Endothelial cell of umbilical vein (primary cell): ENCODE measurements around the gene SELENOM. TPM values are rescaled to one million over a fixed set of nuclear protein-coding genes. Genes with fewer than 3 reads are reported as not detected.

Experiments
- BruUV-seq: library from RNA; stranded (reverse); fragments of 400-500 nt; replicated peaks from 2 replicates; lab custom pipeline; 2021; lab: Mats Ljungman, UMichigan
- CTCF ChIA-PET: fragments of 300-600, 350-600 bp; sonication (Branson Sonifier 250); formaldehyde crosslinking; loops from one replicate; lab custom pipeline; 2021; ENCODE audit warnings: antibody characterized with exemption, inconsistent platforms; lab: Charles Lee
- POLR2A ChIA-PET: fragments of 300-600, 350-600 bp; sonication (Branson Sonifier 250); formaldehyde crosslinking; loops from one replicate; lab custom pipeline; 2021; ENCODE audit warnings: antibody characterized with exemption, inconsistent platforms; lab: Charles Lee
- DNase-seq: peaks from one replicate; pipeline ENCODE4 v3.0.0-alpha.2; 2011; ENCODE audit warnings: low read depth, low spot score
- FAIRE-seq: peaks from 2 replicates; lab custom pipeline; 2011; peaks lifted over from hg19 to GRCh38; lab: Jason Lieb, UNC
- H2AFZ ChIP-seq: 2 replicates; pipeline ENCODE4 v1.6.0; 2012; ENCODE audit warnings: low read depth, low read length, control low read depth, inconsistent platforms
- H3K27ac ChIP-seq: 2 replicates; pipeline ENCODE4 v1.5.1; 2011; ENCODE audit warnings: low read depth, mild to moderate bottlenecking, control low read depth, low read length, moderate library complexity; ENCODE audit not compliant: insufficient read depth
- H3K27me3 ChIP-seq, 2 experiments: 2 replicates each; pipeline versions ENCODE4 v1.6.0 to v1.6.1; 2011; ENCODE audit warnings: low read length in 2 of 2, mixed read lengths in 1 of 2; ENCODE audit not compliant: control insufficient read depth in 2 of 2, insufficient read depth in 2 of 2
- H3K36me3 ChIP-seq, 2 experiments: 2 replicates in 1 of 2; 3 replicates in 1 of 2; pipeline ENCODE4 v1.5.1; 2011; ENCODE audit warnings: low read length in 2 of 2, mild to moderate bottlenecking in 1 of 2, moderate library complexity in 1 of 2; ENCODE audit not compliant: control insufficient read depth in 2 of 2, insufficient read depth in 2 of 2; ENCODE audit errors: extremely low read depth in 1 of 2
- H3K4me1 ChIP-seq: 3 replicates; pipeline ENCODE4 v1.5.1; 2011; ENCODE audit warnings: mild to moderate bottlenecking, low read length; ENCODE audit not compliant: control insufficient read depth, insufficient read depth; ENCODE audit errors: extremely low read depth
- H3K4me2 ChIP-seq: 2 replicates; pipeline ENCODE4 v1.6.1; 2011; ENCODE audit warnings: low read length, control low read depth, mixed read lengths; ENCODE audit not compliant: insufficient read depth
- H3K4me3 ChIP-seq, 3 experiments: fragments of 200-600 bp in 1 of 3; sonication (generic), shearing (Covaris generic) in 1 of 3; replicated peaks in 1 of 3; 2 replicates each; pipeline ENCODE4 v1.5.1; 2011 to 2016; ENCODE audit warnings: control low read depth in 3 of 3, low read length in 3 of 3, mild to moderate bottlenecking in 2 of 3, inconsistent platforms in 1 of 3, low read depth in 1 of 3, moderate library complexity in 1 of 3; ENCODE audit not compliant: insufficient read depth in 1 of 3
- H3K79me2 ChIP-seq: 2 replicates; pipeline ENCODE4 v1.6.0; 2012; ENCODE audit warnings: low read length, inconsistent platforms; ENCODE audit not compliant: control insufficient read depth, insufficient read depth
- H3K9ac ChIP-seq: replicated peaks from 2 replicates; pipeline ENCODE3; 2011; ENCODE audit warnings: low read length, control low read depth; ENCODE audit not compliant: insufficient read depth; ENCODE audit errors: extremely low read depth
- H3K9me1 ChIP-seq: replicated peaks from 3 replicates; pipeline ENCODE4 v1.6.0; 2011; ENCODE audit warnings: mild to moderate bottlenecking, low read length; ENCODE audit not compliant: control insufficient read depth, insufficient read depth; ENCODE audit errors: extremely low read depth
- H3K9me3 ChIP-seq: replicated peaks from 2 replicates; pipeline ENCODE4 v1.5.1; 2012; ENCODE audit warnings: low read length, inconsistent platforms; ENCODE audit not compliant: control insufficient read depth, insufficient read depth
- H4K20me1 ChIP-seq: replicated peaks from 2 replicates; pipeline ENCODE3; 2011; ENCODE audit warnings: mild to moderate bottlenecking, low read length; ENCODE audit not compliant: control insufficient read depth, insufficient read depth; ENCODE audit errors: extremely low read depth
- CTCF ChIP-seq, 2 donors: IDR thresholded peaks; 1 replicate in 1 of 2; 2 replicates in 1 of 2; pipeline ENCODE4 v1.5.1; 2011; ENCODE audit warnings: low read length in 2 of 2, mild to moderate bottlenecking in 2 of 2, moderate library complexity in 2 of 2, control low read depth in 1 of 2, inconsistent platforms in 1 of 2, low read depth in 1 of 2; ENCODE audit not compliant: insufficient read depth in 1 of 2; ENCODE audit errors: extremely low read depth in 1 of 2
- EZH2 ChIP-seq: IDR thresholded peaks from 2 replicates; pipeline ENCODE4 v1.6.1; 2012; ENCODE audit warnings: borderline replicate concordance, low read depth, mild to moderate bottlenecking, moderate library complexity, low read length, inconsistent platforms; ENCODE audit not compliant: severe bottlenecking
- FOS ChIP-seq: IDR thresholded peaks from 2 replicates; pipeline ENCODE4 v1.6.1; 2011; ENCODE audit warnings: mild to moderate bottlenecking, low read length, moderate library complexity, borderline replicate concordance; ENCODE audit not compliant: insufficient read depth
- GATA2 ChIP-seq: IDR thresholded peaks from 2 replicates; pipeline ENCODE4 v1.7.0; 2011; ENCODE audit warnings: low read depth, mild to moderate bottlenecking, moderate library complexity, mixed read lengths, low read length; ENCODE audit not compliant: insufficient read length, insufficient read depth
- JUN ChIP-seq: IDR thresholded peaks from 2 replicates; pipeline ENCODE4 v1.6.1; 2011; ENCODE audit warnings: borderline replicate concordance, low read depth; ENCODE audit not compliant: insufficient read length, insufficient read depth
- MAX ChIP-seq: IDR thresholded peaks from 2 replicates; pipeline ENCODE4 v1.6.1; 2011; ENCODE audit not compliant: insufficient read depth, insufficient read length
- MYC ChIP-seq: IDR thresholded peaks from one replicate; pipeline ENCODE4 v1.6.1; 2011; ENCODE audit warnings: mild to moderate bottlenecking, low read depth, low read length
- POLR2A ChIP-seq: IDR thresholded peaks from 2 replicates; pipeline ENCODE4 v1.6.1; 2012; ENCODE audit warnings: low read depth, mild to moderate bottlenecking, control low read depth, low read length
- POLR2AphosphoS5 ChIP-seq: IDR thresholded peaks from 2 replicates; pipeline ENCODE4 v1.6.1; 2012; ENCODE audit warnings: low read depth, mild to moderate bottlenecking, control low read depth, low read length, moderate library complexity; ENCODE audit not compliant: insufficient read depth
- dilution Hi-C: fragments of 300-500 bp; cut with MboI; formaldehyde crosslinking; loops from one replicate; pipeline ENCODE4 v1.15.0; 2019; ENCODE audit warnings: low sequenced_read_pairs; ENCODE audit not compliant: extremely low pct_ligation_motif_present
- intact Hi-C: fragments of 100-400 bp; cut with micrococcal nuclease; formaldehyde crosslinking; loops from one replicate; pipeline ENCODE4 v1.10.0; 2022
- polyA plus RNA-seq, 4 experiments: library from polyadenylated mRNA; depleted of rRNA in 3 of 4; stranded (reverse) in 3 of 4; unstranded in 1 of 4; fragments of >200 nt; gene quantifications; 2 replicates each; pipeline versions ENCODE4 v1.2.1 to v1.2.3, GENCODE V29; 2011 to 2012; ENCODE audit warnings: missing spikeins in 1 of 4
- total RNA-seq: library from RNA; stranded (reverse); gene quantifications from 2 replicates; pipeline ENCODE4 v1.2.3, GENCODE V29; 2021

SELENOM gene
- total and polyA plus RNA-seq, 2 donors (not counting 3 experiments of a cell fraction or from before 2014, with no cell fraction given), result 29.6 to 87.1 TPM

- ChIA-PET CTCF (interaction anchor here (0.6 to 4.4 kb wide), 10 partner anchors 8 to 160 kb away, joined by 3 to 29 read pairs (median 4); partner anchors contain the start of gene SELENOM), POLR2A (interaction anchor here (0.6 to 2.0 kb wide), 2 partner anchors 124 to 762 kb away, joined by 3 to 4 read pairs; partner anchors contain the start of genes MORC2 and TUG1)
- no peaks in the 10 kb centered on the region for H3K27me3 ChIP-seq
- no peak overlapping the region for H3K9ac ChIP-seq
- no peak overlapping the region for H3K4me2 ChIP-seq
- TF ChIP-seq GATA2 (no peak), POLR2A (no peak), EZH2 (no peak), JUN (no peak), CTCF (IDR thresholded peaks at IDR 0.05; ENCODE audit: extremely low read depth in 1 of 2, insufficient read depth in 1 of 2, low read depth in 1 of 2, low read length in 2 of 2) (no peak), MAX (no peak), FOS (no peak), POLR2AphosphoS5 (no peak), MYC (no peak)
- intact Hi-C loops (no loop called here), dilution Hi-C loops (no loop called here)
- peaks cover 14% of the 10 kb centered on the region for H3K79me2 ChIP-seq
- H3K4me1 ChIP-seq, result no peaks in the 10 kb centered on the region
- BruUV-seq, result no TSS peak
- H2AFZ ChIP-seq, result no peak overlapping the region
- no peaks in the 10 kb centered on the region for H3K9me1 ChIP-seq
- H3K4me3 ChIP-seq, result no peak overlapping the region
- no peaks in the 10 kb centered on the region for H4K20me1 ChIP-seq
- peaks cover 35 to 84% of the 10 kb centered on the region in 2 experiments for H3K36me3 ChIP-seq
- no peak overlapping the region for H3K27ac ChIP-seq
- no peaks in the 10 kb centered on the region for H3K9me3 ChIP-seq
- no peak for DNase-seq
- FAIRE-seq, result no peak
Observed at GRCh38 chr22:31093086-31093850, 14.1 kb downstream of the SELENOM start.
